ENCODE measurements around the gene SPOCK3. TPM values are rescaled to one million over a fixed set of nuclear protein-coding genes. Genes with fewer than 3 reads are reported as not detected.

Gene SPOCK3
- total and polyA plus RNA-seq, 2 experiments from 2014 or later, result 1.6 to 4.1 TPM

GRCh38 chr4:167274351-167274750, 40.1 kb upstream of the SPOCK3 start:
- Histone ChIP-seq H3K79me2 (replicated peaks; ENCODE audit: insufficient read depth) (no peaks in the 10 kb centered on the region), H3K27me3 (ENCODE audit: insufficient read depth) (no peaks in the 10 kb centered on the region), H3K4me3 (no peak overlapping the region), H3K4me2 (no peak overlapping the region), H3F3A (replicated peaks; ENCODE audit: low read depth) (no peaks in the 10 kb centered on the region), H3K4me1 (ENCODE audit: insufficient read depth) (no peaks in the 10 kb centered on the region), H4K20me1 (replicated peaks; ENCODE audit: insufficient read depth) (no peaks in the 10 kb centered on the region), H3K9me2 (ENCODE audit: insufficient read depth) (no peaks in the 10 kb centered on the region), H3K27ac (ENCODE audit: low read depth) (no peak overlapping the region), H2AFZ (no peak overlapping the region), H3K36me3 (ENCODE audit: insufficient read depth) (no peaks in the 10 kb centered on the region)
- ATAC-seq (no peak), DNase-seq (ENCODE audit: low spot score) (no peak)
- H3K27me3 Mint-ChIP-seq (ENCODE audit: insufficient read depth, low read depth, poor library complexity), result no peaks in the 10 kb centered on the region
- no peaks in the 10 kb centered on the region for H3K4me1 Mint-ChIP-seq
- no peak for TF ChIP-seq NANOG (IDR thresholded peaks at IDR 0.05; ENCODE audit: borderline replicate concordance)
- H3K4me3 Mint-ChIP-seq, result no peak overlapping the region
- H3K36me3 Mint-ChIP-seq (ENCODE audit: low read depth), result no peaks in the 10 kb centered on the region
- H3K9me3 Mint-ChIP-seq, result peaks cover 8% of the 10 kb centered on the region; the same call in 2 of the 3 replicates
- H3K27ac Mint-ChIP-seq, result no peak overlapping the region

DNA sequence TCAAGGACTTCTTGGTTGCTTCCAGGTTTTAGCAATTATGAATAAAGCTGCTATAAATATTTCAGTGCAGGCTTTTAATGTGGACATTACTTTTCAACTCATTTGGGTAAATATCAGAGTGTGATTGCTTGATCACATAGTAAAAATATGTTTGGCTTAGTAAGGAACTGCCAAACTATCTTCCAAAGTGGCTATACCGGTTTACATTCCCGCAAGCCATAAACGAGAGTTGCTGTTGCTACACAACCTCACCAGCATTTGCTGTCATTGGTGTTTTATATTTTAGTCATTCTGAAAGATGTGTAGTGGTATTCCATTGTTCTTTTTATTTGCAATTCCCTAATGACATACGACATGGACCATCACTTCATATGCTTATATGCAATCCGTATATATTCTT, 30.9 kb upstream of the SPOCK3 start:
- H3K36me3 ChIP-seq (ENCODE audit: insufficient read depth), result no peaks in the 10 kb centered on the region
- Mint-ChIP-seq H3K4me1 (peaks cover 5% of the 10 kb centered on the region; the same call in 2 of the 3 replicates), H3K9me3 (no peaks in the 10 kb centered on the region), H3K27me3 (ENCODE audit: insufficient read depth, low read depth, poor library complexity) (no peaks in the 10 kb centered on the region), H3K27ac (no peak overlapping the region), H3K36me3 (ENCODE audit: low read depth) (no peaks in the 10 kb centered on the region), H3K4me3 (no peak overlapping the region)
- no peak overlapping the region for H2AFZ ChIP-seq
- no peaks in the 10 kb centered on the region for H3K79me2 ChIP-seq (replicated peaks; ENCODE audit: insufficient read depth)
- H4K20me1 ChIP-seq (replicated peaks; ENCODE audit: insufficient read depth), result no peaks in the 10 kb centered on the region
- DNase-seq (ENCODE audit: low spot score), result no peak
- H3F3A ChIP-seq (replicated peaks; ENCODE audit: low read depth), result no peaks in the 10 kb centered on the region
- no peak overlapping the region for H3K27ac ChIP-seq (ENCODE audit: low read depth)
- no peaks in the 10 kb centered on the region for H3K9me2 ChIP-seq (ENCODE audit: insufficient read depth)
- TF ChIP-seq ZNF114 (CRISPR knock-in tag; IDR thresholded peaks at IDR 0.05) (no peak), CREB1 (CRISPR knock-in tag; IDR thresholded peaks at IDR 0.05; ENCODE audit: low read depth) (no peak), ZNF462 (CRISPR knock-in tag; IDR thresholded peaks at IDR 0.05) (no peak)
- no peak for ATAC-seq
- H3K4me1 ChIP-seq (ENCODE audit: insufficient read depth), result peaks cover 6% of the 10 kb centered on the region; the same call in 1 of the 2 replicates
- no peak overlapping the region for H3K4me2 ChIP-seq
- H3K27me3 ChIP-seq (ENCODE audit: insufficient read depth), result no peaks in the 10 kb centered on the region
- no peak overlapping the region for H3K4me3 ChIP-seq

Measured in GM23338 (cell line).